Measurements from ENCODE around the gene RPS18. TPM values are rescaled to one million over a fixed set of nuclear protein-coding genes. Genes with fewer than 3 reads are reported as not detected.

The RPS18 gene
- total and polyA plus RNA-seq, 12 donors: 1,323 to 8,448 (median 2,110) TPM

DNA sequence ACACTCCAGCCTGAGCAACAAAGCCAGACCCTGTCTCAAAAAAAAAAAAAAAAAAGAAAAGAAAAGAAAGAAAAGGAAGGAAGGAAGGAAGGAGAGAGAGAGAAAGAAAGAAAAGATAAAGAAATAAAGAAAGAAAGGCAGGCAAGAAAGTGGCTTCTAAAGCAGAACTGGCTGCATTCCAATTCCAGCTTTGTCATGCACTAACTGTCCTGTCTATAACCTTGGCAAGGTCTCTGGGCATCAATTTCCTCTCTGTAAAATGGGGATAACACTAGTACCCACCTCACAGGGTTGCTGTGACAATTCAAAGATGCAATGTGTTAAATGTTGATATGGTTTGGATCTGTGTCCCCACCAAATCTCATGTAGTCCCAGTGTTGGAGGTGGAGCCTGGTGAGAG lies 35.5 kb upstream of the RPS18 start:
- Histone ChIP-seq H3K27me3 (peaks cover 16% of the 10 kb centered on the region), H3K4me3 (no peak overlapping the region), H3K9me3 (replicated peaks in 1 of 3) (no peaks in the 10 kb centered on the region), H3K4me1 (replicated peaks in 1 of 2) (peaks cover 0 to 3% of the 10 kb centered on the region in 2 donors), H3K27ac (no peak overlapping the region), H3K36me3 (replicated peaks in 1 of 2) (no peaks in the 10 kb centered on the region)
- DNase-seq: no peak
- TF ChIP-seq, protein P1, sequence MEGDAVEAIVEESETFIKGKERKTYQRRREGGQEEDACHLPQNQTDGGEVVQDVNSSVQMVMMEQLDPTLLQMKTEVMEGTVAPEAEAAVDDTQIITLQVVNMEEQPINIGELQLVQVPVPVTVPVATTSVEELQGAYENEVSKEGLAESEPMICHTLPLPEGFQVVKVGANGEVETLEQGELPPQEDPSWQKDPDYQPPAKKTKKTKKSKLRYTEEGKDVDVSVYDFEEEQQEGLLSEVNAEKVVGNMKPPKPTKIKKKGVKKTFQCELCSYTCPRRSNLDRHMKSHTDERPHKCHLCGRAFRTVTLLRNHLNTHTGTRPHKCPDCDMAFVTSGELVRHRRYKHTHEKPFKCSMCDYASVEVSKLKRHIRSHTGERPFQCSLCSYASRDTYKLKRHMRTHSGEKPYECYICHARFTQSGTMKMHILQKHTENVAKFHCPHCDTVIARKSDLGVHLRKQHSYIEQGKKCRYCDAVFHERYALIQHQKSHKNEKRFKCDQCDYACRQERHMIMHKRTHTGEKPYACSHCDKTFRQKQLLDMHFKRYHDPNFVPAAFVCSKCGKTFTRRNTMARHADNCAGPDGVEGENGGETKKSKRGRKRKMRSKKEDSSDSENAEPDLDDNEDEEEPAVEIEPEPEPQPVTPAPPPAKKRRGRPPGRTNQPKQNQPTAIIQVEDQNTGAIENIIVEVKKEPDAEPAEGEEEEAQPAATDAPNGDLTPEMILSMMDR (IDR thresholded peaks at IDR 0.05): no peak
- no peak for TF ChIP-seq POLR2A (IDR thresholded peaks at IDR 0.05)
- intact Hi-C loops (cut with DNase I): no loop called here

DNA sequence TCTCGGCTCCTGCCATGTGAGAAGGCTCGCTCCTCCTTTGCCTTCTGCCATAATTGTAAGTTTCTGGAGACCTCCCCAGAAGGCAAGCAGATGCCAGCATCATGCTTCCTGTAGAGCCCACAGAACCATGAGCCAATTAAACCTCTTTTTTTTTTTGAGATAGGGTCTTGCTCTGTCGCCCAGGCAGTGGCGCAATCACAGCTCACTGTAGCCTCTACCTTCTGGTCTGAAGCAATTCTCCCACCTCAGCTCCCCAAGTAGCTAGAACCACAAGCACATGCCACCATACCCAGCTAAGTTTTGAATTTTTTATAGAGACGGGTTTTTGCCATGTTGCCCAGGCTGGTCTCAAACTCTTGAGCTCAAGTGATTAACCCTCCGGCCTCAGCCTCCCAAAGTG lies 35.0 kb upstream of the RPS18 start:
- H3K27ac ChIP-seq: no peak overlapping the region
- H3K4me3 ChIP-seq: no peak overlapping the region
- WGBS, 4 donors: 88 to 99% (median 90%) methylated on average over 4 to 6 of the region's 6 CpGs
- H3K36me3 ChIP-seq (replicated peaks in 1 of 2): no peaks in the 10 kb centered on the region
- TF ChIP-seq, protein P1 (IDR thresholded peaks at IDR 0.05): no peak
- TF ChIP-seq POLR2A (IDR thresholded peaks at IDR 0.05): no peak
- peaks cover 16% of the 10 kb centered on the region for H3K27me3 ChIP-seq
- no peak for DNase-seq
- intact Hi-C loops (cut with DNase I): no loop called here
- no peaks in the 10 kb centered on the region for H3K9me3 ChIP-seq (replicated peaks in 1 of 3)
- H3K4me1 ChIP-seq (replicated peaks in 1 of 2): peaks cover 0 to 3% of the 10 kb centered on the region in 2 donors

DNA sequence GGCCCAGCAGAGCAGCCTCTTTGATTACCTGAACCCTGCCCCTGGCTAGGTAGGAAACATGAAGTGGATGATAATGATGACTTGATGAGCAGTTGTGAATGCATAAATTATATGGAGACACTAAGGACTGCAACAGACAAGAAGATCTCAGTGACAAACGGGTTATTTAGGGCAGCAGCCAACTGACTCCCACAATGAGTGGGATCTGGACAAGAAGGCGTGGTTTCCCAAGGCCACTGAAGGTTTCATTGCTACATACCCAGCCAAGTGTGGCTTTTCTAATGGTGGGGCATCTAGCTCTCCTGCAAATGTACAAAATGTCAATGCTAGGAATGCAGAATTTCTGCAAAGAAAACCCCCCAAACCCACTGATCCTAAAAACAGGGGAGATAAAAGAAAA lies 34.1 kb upstream of the RPS18 start:
- intact Hi-C loops (cut with DNase I): no loop called here
- H3K27me3 ChIP-seq: peaks cover 16% of the 10 kb centered on the region
- peak in 2 of 7 donors; percentile 50 to 56 for DNase-seq
- H3K4me3 ChIP-seq: no peak overlapping the region
- no peaks in the 10 kb centered on the region for H3K36me3 ChIP-seq (replicated peaks in 1 of 2)
- H3K4me1 ChIP-seq (replicated peaks in 1 of 2): peaks cover 0 to 3% of the 10 kb centered on the region in 2 donors
- no peak for TF ChIP-seq POLR2A (IDR thresholded peaks at IDR 0.05)
- TF ChIP-seq, protein P1 (IDR thresholded peaks at IDR 0.05): no peak
- H3K27ac ChIP-seq: no peak overlapping the region
- no peaks in the 10 kb centered on the region for H3K9me3 ChIP-seq (replicated peaks in 1 of 3)
- 26 to 59% (median 39%) methylated on average over 2 of the region's 2 CpGs for WGBS, 4 donors

- Histone ChIP-seq H3K27ac (no peak overlapping the region), H3K4me1 (replicated peaks in 1 of 2) (peaks cover 0 to 3% of the 10 kb centered on the region in 2 donors), H3K27me3 (peaks cover 10% of the 10 kb centered on the region), H3K4me3 (no peak overlapping the region), H3K36me3 (replicated peaks in 1 of 2) (no peaks in the 10 kb centered on the region), H3K9me3 (replicated peaks in 1 of 3) (no peaks in the 10 kb centered on the region)
- TF ChIP-seq, protein P1 (IDR thresholded peaks at IDR 0.05): no peak
- no peak for TF ChIP-seq POLR2A (IDR thresholded peaks at IDR 0.05)
- WGBS, 4 donors: 49 to 62% (median 59%) methylated on average over 3 of the region's 3 CpGs
- DNase-seq: no peak
- intact Hi-C loops (cut with DNase I): loop anchor here in 1 of 2 donors (10.0 kb wide), 2 partner anchors 127 to 227 kb away; no protein-coding TSS in a partner anchor
Measured at GRCh38 chr6:33241968-33242367, 29.9 kb upstream of the RPS18 start.

Measured in adrenal gland (tissue), 12 donors.